GM19463 (cell line): ENCODE data around the gene TNPO2.
A peak's percentile ranks its signal among the peaks of the same experiment; 100 is the strongest.
"Not testable (repeated sequence)": the region's sequence is repeated elsewhere in the genome, so short reads cannot be mapped to it uniquely, and the experiment has no call there.

Source experiments
- ATAC-seq: cut with Tn5 transposase; IDR thresholded peaks from one replicate; pipeline ENCODE4 v1.9.1; 2021; ENCODE audit warnings: mild to moderate bottlenecking, moderate library complexity; ENCODE audit not compliant: unreplicated experiment

The TNPO2 gene

DNA sequence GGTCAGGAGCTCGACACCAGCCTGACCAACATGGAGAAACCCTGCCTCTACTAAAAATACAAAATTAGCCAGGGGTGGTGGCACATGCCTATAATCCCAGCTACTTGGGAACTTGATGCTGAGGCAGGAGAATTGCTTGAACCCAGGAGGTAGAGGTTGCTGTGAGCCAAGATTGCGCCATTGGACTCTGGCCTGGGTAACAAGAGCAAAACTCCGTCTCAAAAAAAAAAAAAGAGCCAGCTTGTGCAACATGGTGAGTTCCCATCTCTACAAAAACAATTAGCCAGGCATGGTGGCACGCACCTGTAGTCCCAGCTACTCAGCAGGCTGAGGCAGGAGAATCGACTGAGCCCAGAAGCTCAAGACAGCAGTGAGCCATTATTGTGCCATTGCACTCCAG is 45.7 kb downstream of the TNPO2 start:
- not testable (repeated sequence) for ATAC-seq

DNA sequence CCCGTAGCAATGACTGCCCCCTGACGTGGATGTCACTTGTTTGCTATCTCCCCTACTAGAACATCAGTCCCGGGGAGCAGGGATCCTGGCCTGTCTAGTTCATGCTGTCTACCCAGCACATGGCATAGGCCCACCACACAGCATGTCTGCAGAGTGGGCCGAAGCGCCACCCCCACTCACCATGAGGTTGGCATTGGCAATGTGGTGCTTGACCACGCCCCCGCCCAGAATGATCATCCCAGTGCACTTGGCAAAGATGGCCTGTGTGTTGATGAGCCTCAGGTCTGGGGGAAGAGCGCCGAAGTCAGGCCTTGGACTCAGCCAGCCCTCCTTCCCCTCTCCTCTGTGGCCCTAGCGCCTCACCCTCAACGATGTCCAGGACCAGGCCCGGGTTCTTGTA is 46.8 kb downstream of the TNPO2 start:
- no peak for ATAC-seq

DNA sequence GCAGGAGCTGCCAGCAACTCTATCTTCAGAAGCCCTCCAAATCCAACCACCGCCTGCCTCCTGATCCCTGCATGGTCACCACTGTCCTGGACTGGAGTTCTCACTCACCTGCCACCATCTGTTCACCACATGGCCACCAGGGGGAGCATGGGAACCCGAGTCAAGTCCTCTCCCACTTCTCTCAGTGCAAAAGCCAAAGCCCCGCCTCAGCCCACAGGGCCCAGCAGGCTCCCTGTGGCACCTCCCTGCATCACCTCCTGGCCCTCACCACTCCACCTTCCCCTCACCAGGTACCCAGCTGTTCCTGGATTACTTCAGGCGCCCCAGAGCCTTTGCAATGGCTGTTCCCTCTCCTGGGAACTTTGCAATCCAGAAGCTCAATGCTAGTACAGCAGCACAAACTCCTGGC is 47.3 kb downstream of the TNPO2 start:
- ATAC-seq: no peak

DNA sequence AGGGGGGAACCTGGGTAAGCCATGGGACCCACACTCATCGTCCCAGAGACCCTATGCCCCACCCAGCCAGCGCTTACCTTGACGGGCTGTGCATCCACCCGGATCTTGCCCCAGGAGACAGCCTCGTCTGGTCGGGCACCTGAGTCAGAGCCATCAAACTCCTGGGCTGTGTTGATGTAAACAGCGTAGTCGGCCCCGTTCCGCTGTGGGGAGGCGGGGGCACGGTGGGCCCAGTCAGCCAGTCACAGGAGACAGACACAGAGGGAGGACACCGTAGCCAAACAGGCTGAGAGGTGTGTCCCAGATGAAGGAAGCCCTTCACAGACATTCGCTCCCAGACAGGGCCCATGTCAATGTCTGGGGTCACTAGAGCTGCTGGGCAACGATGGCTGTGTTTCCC is 47.8 kb downstream of the TNPO2 start:
- ATAC-seq: no peak

DNA sequence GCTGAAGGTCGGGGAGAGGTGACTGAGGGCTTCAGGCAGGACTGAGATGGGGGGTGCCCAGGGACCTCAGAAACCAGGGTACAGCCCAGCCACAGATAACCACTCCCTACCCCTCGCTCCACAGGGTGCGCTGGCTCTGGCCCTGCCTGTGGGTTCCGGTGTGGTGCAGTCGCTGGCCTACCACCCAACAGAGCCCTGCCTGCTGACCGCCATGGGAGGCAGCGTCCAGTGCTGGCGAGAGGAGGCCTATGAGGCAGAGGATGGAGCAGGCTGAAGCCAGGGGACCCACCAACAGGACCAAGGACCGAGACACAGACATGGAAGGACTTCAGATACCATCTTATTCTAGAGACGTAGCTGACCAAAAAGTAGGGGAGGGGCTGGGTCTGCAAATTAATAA is 48.3 kb downstream of the TNPO2 start:
- ATAC-seq: no peak

DNA sequence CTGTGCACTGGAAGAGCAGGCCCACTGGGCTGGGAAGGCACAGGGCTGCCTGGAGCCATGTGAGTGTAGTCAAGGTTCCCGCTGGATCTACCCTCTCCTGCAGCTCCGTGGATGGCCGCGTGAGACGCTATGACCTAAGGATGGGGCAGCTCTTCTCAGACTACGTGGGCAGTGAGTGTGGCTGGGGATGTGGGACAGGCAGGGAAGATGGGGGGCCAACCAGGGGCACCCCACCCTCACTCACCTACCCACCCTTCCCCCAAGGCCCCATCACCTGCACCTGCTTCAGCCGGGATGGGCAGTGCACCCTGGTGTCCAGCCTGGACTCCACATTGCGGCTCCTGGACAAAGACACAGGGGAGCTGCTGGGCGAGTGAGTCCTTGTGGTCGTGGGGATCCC is 51.0 kb downstream of the TNPO2 start:
- no peak for ATAC-seq

DNA sequence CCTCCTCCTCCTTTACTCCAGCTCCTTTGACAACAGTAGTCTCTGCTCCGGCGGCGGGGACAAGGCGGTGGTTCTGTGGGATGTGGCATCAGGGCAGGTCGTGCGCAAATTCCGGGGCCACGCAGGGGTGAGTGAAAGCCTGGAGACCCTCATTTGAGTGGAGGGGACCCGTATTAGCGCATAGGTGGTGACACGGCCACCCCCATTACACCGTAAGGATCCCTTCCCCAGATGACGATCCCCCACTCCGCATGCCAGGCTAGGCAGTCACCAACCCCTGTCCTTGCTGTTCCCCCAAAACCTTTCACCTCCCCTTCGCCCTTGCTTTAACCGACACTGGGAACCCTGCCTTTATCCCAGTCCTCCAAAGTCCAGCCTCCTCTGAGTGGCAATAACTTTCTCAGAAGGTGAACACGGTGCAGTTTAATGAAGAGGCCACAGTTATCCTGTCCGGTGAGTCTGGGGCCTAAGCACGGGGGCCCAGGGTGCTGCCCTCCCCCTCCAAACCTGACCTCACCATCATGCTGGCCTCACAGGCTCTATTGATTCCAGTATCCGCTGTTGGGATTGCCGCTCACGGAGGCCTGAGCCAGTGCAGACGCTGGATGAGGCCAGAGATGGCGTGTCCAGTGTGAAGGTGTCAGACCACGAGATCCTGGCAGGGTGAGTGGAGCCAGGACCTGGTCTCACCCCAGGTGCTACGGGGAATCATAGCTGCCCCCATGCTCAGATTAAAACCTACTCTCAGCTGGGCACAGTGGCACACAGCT is 53.4 kb downstream of the TNPO2 start:
- ATAC-seq: no peak

DNA sequence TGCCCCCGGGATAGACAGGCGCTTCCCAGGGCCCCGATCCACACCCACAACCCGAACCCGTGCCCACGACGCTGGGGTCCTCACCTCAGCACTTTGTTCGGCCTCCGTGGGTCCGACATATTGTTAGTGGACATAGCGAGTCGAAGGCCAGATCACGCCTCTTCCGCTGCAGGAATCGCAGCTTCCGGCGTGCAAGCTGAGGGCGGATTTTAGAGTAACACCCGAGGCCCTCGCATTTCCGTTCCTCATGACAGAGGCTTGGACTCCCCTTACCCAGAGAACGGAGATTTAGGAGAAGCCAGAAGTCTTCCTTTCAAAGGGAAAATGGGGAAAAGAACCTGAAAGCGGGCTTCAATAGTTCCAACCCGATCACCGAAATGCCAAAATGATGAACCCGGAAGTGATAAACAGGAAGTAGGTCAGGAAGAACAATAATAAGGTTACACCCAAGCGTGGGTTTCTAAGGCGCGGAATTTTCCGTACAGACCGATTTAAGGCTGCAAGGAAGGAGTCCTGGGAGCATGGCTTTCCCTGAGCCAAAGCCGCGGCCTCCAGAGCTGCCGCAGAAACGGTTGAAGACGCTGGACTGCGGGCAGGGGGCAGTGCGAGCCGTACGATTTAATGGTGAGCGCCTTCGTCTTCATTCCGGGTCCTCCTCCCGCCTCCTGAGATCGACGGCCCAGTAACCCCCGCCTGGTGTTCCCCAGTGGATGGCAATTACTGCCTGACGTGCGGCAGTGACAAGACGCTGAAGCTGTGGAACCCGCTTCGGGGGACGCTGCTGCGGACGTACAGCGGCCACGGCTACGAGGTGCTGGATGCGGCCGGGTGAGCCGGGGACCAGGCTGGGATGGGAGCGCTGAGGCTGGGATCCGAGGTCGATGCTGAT is 54.2 kb downstream of the TNPO2 start:
- no peak for ATAC-seq

DNA sequence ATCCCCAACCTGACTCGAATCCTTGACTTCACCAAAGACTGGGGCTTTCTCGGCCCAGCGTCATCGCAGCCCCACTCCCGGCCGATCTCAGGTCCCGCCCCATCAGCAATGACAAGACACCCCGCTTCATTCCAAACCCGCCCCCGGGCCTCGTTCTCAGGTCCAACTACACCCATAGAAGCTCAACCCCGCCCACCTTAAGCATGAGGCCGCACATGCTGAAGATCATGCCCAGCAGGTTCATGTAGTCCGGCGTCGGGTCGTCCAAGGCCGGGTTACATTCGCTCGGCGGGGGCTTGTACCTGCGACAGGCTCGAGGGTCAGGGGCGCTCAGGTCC is 54.8 kb downstream of the TNPO2 start:
- no peak for ATAC-seq

DNA sequence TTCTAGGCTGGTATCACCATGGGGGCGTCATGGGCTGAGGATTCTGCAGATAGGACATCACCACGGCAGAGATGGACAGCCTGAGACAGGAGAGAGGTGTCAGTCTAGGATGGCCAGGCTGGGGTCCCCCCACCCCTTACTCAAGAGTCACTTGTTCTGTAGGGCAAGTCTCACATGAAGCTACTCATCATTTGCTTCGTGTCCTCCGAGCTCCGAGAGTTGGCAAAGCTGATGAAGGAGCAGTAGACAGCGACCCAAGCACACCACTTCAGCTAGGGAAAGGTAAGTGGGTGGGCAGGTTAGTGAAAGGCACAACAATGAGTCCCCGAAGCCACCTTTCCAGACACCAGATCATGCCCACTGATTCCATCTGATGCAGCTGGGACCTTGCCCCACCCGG is 55.4 kb downstream of the TNPO2 start:
- no peak for ATAC-seq

DNA sequence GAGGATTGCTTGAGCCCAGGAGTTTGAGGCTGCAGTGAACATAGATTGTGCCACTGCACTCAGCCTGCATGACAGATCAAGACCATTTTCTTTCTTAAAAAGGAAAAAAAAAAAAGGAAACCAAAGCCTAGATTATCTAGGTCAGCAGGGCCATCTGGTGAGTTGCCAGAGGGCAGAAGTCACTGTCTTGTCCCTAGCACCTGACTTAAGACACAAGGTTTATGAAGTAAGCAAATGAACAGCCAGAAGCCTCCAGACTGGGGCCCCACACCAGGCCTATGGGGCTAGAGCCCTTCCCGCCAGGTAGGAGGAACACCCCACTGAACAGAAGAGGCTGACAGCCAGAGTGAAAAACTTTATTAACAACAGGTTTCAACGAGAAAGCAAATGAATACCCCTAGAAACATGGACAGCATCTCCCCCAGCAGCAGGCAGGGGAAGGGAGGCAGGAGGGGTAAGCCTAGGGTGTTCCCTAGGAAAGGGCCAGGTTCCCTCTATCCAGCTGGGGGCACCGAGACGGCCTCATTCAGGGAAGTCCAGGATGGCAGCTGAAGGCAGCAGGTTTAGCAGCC is 55.9 kb downstream of the TNPO2 start:
- ATAC-seq: no peak

DNA sequence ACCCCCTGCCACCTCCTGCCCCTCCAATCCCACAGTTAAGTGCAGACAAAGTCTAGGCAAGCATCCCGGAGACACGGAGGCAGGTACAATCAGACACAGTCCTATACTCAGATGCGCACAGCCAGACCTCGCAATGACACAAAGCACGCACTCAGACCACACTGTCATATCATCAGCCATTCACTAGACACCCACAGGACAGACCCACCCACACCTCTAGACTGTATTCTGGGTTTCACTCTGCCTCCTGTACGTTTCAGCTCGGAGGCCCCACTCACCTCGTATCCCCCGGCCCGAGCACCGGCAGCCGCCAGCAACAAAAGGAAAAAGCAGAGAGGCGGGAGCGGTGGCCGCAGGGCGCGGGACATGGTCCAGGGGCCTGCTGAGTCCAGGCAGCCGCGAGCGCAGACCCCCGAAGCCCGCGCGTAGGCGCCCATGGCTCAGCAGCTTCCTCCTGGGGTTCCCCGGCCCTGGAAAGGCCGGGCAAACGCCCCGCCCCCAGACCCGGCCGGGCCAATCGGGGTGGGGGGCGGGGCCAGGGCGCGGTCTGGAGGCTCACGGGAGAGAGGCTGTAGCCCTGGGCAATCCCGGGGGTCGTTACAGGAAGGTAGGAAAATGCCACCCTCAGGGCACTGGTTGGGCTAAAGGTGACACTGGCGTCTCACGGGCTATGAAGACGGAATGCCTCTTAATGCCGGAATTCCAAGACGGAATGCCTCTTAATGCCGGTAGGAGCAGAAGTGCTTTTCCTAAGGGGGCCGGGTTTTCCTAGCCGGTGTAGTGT is 57.3 kb downstream of the TNPO2 start, which contains the start of the genes MAN2B1 and WDR83:
TSS of gene MAN2B1 (minus strand) at position 478 of the 784 bp plus-strand sequence. CDS start at position 437, 41 bp downstream.
TSS of gene WDR83 (plus strand) at position 543 of the 784 bp plus-strand sequence. CDS start 2,984 bp downstream, outside the sequence.
- ATAC-seq: peak; percentile 68

DNA sequence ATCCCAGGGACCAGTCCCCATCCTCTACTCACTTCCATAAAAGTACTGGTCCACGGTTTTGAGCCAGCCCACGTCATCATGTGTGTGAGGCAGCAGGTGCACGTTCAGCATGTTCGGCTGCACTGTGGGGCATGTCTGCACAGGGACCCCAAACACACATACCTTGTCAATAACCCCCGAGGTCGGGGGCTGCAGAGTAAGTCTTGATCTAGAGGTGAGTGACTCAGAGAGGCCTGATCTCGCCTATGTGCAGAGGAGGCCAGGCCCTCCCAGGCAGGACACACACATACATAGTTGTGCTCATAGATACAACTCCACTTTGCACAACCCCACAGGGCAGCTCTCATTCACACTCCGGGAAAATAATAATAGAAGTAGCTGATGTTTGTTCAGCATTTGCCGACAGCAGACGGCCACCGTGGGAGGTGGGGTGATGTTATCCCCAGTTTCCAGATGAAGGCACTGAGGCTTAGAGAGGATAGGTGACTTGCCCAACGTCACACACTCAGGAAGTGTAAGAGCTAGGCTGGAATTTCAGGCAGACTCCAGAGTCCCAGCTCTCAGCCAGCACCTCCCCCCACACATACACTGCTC is 58.0 kb downstream of the TNPO2 start:
- ATAC-seq: no peak

DNA sequence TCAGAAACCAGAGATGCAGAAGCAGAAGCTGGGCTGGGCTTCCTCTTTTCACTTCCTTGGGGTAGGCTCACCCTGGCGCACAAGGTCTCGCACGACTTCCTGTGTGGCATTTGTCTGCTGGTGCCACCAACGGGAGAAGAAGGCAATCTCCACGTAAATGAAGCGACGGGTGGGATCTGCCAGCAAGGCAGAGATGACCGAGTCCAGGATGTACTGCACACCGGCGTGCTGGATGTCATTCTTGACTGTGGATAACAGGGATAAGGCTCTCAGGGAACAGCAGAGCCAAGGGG is 58.5 kb downstream of the TNPO2 start:
- ATAC-seq: no peak

DNA sequence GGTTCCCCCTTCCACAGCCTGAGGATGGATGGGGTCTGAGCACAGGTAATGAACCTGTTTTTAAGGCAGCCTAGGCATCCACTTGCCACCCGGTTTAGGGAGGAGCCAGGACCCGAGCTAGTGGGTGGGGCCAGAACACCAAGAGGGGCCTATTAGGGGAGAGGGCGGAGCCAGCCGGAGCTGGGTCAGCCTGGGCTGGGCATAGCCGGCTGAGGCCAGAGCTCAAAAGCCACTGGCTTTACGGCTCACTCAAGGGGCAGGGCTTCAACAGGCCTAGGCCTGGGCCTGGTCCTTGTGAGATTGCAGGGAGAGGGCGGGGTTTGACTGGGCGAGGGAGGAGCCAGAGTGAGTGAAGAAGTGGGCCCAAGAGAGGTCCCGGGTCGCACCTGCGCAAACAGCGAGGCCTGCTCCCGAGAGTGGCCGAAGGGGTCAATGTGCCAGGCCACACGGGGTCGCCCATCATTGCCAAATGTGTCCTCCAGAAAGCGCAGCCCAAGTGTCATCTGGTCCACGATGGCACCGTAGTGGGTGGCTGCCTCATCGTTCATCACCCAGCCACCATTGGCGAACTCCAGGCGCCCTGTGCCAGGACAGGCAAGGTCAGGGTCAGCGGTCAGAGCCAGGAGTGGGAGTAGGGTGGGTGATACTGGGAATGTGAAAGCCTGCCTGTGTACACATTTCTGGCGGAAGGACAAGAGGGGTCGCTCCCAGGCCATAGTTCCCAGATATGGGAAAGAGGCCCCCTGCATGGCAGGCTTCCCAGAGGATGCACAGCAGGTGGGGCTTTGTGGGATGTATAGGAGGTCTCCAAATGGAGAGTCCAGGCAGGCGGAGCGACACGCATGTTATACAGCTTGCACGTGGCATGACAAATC is 59.1 kb downstream of the TNPO2 start:
- ATAC-seq: no peak

DNA sequence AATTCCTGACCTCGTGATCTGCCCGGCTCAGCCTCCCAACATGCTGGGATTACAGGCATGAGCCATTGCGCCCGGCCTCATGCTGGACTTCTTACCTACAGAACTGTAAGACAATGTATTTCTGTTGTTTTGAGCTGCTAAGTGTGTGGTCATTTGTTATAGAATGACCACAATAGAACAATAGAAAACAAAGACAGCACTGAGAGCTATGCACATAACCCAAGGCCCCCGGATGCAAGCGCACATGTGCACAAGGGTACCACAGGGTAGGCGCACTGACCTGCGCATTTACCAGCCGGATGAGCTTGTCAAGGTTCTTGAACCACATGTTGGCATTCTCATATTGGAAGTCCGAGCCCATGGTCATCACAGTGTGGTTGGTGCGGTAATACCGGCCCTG is 62.8 kb downstream of the TNPO2 start:
- no peak for ATAC-seq

DNA sequence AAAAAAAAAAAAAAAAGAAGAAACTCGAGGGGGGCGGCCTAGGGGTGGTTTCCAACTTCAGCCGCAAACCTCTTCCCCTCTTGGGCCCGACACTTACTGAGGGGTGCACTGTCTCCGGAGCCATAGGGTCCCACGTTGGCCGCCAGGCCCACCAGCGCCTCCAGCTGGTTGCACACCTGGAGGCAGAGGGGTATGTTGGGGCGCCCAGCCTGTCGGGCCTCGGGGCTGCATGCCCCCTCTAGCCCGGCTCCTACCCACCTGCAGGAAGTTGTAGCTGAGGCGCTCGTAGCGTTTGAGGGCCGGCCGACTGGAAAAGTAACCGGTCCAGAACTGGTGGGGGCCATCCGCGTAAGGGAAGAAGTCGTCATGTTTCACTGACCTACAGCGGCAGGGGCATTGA is 65.8 kb downstream of the TNPO2 start:
- no peak for ATAC-seq

DNA sequence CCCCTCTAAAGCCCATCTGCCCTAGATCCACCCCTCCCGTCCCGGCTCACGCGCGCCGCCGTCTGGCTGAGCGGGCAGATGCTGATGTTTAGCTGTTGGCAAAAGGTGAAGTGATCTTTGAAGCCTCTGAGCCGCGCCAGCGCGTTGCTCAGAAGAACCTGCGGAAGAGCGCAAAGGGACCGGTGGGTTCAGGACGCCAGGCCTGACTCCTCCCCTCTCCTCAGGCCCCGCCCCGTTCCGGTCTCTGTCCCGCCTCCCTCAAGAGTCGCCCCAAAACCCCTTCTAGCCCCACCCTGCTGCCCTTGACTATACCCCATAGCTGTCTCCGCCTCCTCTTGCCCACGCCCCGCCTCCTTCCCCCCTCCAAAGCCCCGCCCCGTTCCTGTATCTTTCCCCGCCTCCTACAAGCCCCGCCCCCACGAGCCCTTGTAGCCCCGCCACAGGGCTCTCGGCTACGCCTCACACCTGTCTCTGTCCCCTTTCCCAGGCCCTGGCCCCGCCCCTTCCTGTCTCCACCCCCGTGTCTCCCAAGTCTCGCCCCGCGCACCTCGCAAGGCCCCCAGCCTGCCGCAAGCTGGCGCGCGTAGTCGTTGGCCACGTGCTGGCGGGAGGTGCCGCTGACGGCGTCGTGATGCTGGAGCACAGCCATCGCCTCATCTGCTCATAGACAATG is 66.7 kb downstream of the TNPO2 start:
- ATAC-seq: no peak

DNA sequence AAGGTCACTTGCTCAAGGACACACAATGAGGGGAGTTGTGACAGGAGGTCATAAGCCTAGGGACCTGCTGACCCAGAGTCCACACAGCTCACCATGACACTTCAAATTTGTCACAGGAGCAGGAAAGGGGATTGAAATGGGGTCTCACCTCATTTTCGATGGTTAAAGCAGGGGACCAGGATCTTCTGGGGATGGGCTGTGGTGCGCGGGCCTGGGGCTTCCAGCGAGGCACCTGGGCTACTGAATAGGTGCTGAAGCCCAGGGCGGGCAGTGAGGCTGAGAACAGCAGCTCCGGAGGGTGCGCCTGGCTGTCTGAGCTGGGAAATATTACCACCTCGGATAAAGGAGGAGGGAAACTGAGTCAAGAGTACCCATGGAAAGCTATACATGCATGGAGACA is 68.2 kb downstream of the TNPO2 start:
- ATAC-seq: no peak
